Upper lobe of left lung (tissue), 4 donors: ENCODE data around the gene ATP2A1.

Source experiments
- EP300 ChIP-seq, 4 donors: sonication (generic); formaldehyde crosslinking; IDR thresholded peaks; one replicate each; pipeline ENCODE4 v1.5.1; 2017; ENCODE audit warnings: antibody characterized with exemption in 4 of 4, control low read depth in 2 of 4
- POLR2A ChIP-seq, 4 donors: fragments of 450-650 bp; IDR thresholded peaks; one replicate each; pipeline ENCODE4 v1.5.1; 2016 to 2017; ENCODE audit warnings: antibody characterized with exemption in 4 of 4, mild to moderate bottlenecking in 2 of 4
- POLR2AphosphoS5 ChIP-seq, 2 donors: sonication (generic); formaldehyde crosslinking; IDR thresholded peaks; one replicate each; pipeline ENCODE4 v1.5.1; 2017; ENCODE audit warnings: antibody characterized with exemption in 2 of 2
- TF ChIP-seq, protein P1 (sequence below), 6 experiments: fragments of 450-650 bp in 4 of 6; fragments of 200-600 bp in 2 of 6; sonication (generic) in 2 of 6; IDR thresholded peaks; one replicate each; pipeline ENCODE4 v1.5.1; 2016 to 2019; ENCODE audit warnings: antibody characterized with exemption in 6 of 6

DNA sequence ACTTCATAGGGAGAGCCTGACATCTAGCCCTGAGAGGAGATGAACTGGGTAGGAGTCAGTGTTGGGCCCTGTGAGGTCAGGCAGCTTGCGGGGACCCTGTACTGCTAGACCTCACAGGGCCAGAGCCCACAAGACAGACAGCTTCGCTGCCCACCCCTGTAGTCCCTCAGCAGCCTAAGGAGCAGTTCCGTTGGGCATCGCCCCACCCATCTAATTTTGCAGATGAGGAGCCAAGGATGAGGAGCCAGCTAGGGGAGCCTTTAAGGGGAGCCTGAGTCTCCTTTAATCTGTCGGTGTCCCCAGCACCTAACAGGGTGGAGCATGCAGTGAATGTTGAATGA, 31.4 kb upstream of the ATP2A1 start:
- TF ChIP-seq, protein P1, sequence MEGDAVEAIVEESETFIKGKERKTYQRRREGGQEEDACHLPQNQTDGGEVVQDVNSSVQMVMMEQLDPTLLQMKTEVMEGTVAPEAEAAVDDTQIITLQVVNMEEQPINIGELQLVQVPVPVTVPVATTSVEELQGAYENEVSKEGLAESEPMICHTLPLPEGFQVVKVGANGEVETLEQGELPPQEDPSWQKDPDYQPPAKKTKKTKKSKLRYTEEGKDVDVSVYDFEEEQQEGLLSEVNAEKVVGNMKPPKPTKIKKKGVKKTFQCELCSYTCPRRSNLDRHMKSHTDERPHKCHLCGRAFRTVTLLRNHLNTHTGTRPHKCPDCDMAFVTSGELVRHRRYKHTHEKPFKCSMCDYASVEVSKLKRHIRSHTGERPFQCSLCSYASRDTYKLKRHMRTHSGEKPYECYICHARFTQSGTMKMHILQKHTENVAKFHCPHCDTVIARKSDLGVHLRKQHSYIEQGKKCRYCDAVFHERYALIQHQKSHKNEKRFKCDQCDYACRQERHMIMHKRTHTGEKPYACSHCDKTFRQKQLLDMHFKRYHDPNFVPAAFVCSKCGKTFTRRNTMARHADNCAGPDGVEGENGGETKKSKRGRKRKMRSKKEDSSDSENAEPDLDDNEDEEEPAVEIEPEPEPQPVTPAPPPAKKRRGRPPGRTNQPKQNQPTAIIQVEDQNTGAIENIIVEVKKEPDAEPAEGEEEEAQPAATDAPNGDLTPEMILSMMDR (IDR thresholded peaks at IDR 0.05): no peak
- no peak for TF ChIP-seq EP300 (IDR thresholded peaks at IDR 0.05)
- no peak for TF ChIP-seq POLR2A (IDR thresholded peaks at IDR 0.05)
- TF ChIP-seq POLR2AphosphoS5 (IDR thresholded peaks at IDR 0.05): no peak
